Neural progenitor cell (in vitro differentiated cells): ENCODE results near the gene FITM2.

Source experiments
- CTCF ChIP-seq: fragments of 200-600 bp; sonication (generic); IDR thresholded peaks from 2 replicates; pipeline ENCODE4 v1.5.1; 2017; ENCODE audit warnings: antibody characterized with exemption, mild to moderate bottlenecking
- EZH2 ChIP-seq: fragments of 200-600 bp; sonication (generic); IDR thresholded peaks from 2 replicates; pipeline ENCODE4 v1.6.1; 2017; ENCODE audit warnings: antibody characterized with exemption, mild to moderate bottlenecking, moderate library complexity
- EZH2phosphoT487 ChIP-seq: fragments of 200-600 bp; sonication (generic); IDR thresholded peaks from 2 replicates; pipeline ENCODE4 v1.6.1; 2017; ENCODE audit warnings: antibody characterized with exemption

GRCh38 chr20:44306927-44307326 is 4.1 kb downstream of the FITM2 start:
- no peak for TF ChIP-seq CTCF
- no peak for TF ChIP-seq EZH2phosphoT487
- no peak for TF ChIP-seq EZH2
